ENCODE data around the gene DNAJC15. TPM values are rescaled to one million over a fixed set of nuclear protein-coding genes. Genes with fewer than 3 reads are reported as not detected.

The DNAJC15 gene
- total and polyA plus RNA-seq, 2 of the 8 experiments (the other 6 are each of a cell fraction or from before 2014, with no cell fraction given) = 5.8 to 20.8 TPM

GRCh38 chr13:43086181-43086580 lies 62.8 kb downstream of the DNAJC15 start:
- H3K36me3 ChIP-seq (ENCODE audit: control insufficient read depth in 2 of 4, insufficient read depth in 4 of 4, low read length in 3 of 4) = no peaks in the 10 kb centered on the region; a peak in 3 of 8 replicates
- no peak overlapping the region for H3K56ac ChIP-seq (replicated peaks; ENCODE audit: insufficient read length, low read depth, low read length)
- no peak overlapping the region for H3K4ac ChIP-seq (replicated peaks; ENCODE audit: insufficient read length, low read depth, low read length)
- H2BK120ac ChIP-seq (replicated peaks; ENCODE audit: low read depth, low read length) = no peak overlapping the region
- no peak overlapping the region for H4K91ac ChIP-seq (replicated peaks; ENCODE audit: insufficient read length, low read length)
- no peak overlapping the region for H3K9ac ChIP-seq (replicated peaks in 1 of 4; ENCODE audit: extremely low read depth in 1 of 4, low read depth in 3 of 4, low read length in 3 of 4)
- H3K79me2 ChIP-seq (ENCODE audit: control insufficient read depth in 1 of 2, insufficient read depth in 2 of 2, low read length in 2 of 2) = no peaks in the 10 kb centered on the region
- H2AFZ ChIP-seq (ENCODE audit: low read length) = no peak overlapping the region
- no peaks in the 10 kb centered on the region for H3K23me2 ChIP-seq (ENCODE audit: low read depth, low read length)
- no peak overlapping the region for H3K4me2 ChIP-seq (ENCODE audit: insufficient read depth in 1 of 2, low read depth in 2 of 2, low read length in 2 of 2)
- H3K4me3 ChIP-seq (ENCODE audit: extremely low read depth in 1 of 4, insufficient read depth in 2 of 4, low read depth in 3 of 4, low read length in 4 of 4) = no peak overlapping the region
- no peak overlapping the region for H3K27ac ChIP-seq (ENCODE audit: low read depth, low read length)
- H3K4me1 ChIP-seq (replicated peaks in 1 of 4; ENCODE audit: control insufficient read depth in 3 of 4, insufficient read depth in 4 of 4, low read length in 3 of 4) = no peaks in the 10 kb centered on the region
- H3K18ac ChIP-seq (ENCODE audit: extremely low read depth, low read length) = no peak overlapping the region
- no peak overlapping the region for H3K23ac ChIP-seq (ENCODE audit: insufficient read length)
- H2BK15ac ChIP-seq (ENCODE audit: low read length) = no peak overlapping the region
- H2BK12ac ChIP-seq (ENCODE audit: low read depth, low read length) = no peak overlapping the region
- H2BK20ac ChIP-seq (ENCODE audit: low read length) = no peak overlapping the region
- H4K5ac ChIP-seq (ENCODE audit: insufficient read length, low read depth, low read length) = no peak overlapping the region
- H3K27me3 ChIP-seq (replicated peaks in 1 of 4; ENCODE audit: control insufficient read depth in 3 of 4, extremely low read depth in 1 of 4, insufficient read depth in 3 of 4, low read length in 3 of 4) = no peaks in the 10 kb centered on the region
- no peak overlapping the region for H2AK5ac ChIP-seq (ENCODE audit: low read depth, low read length)
- H3K79me1 ChIP-seq (ENCODE audit: low read depth, low read length) = no peaks in the 10 kb centered on the region
- DNase-seq (ENCODE audit: low read depth in 1 of 2, low spot score in 2 of 2) = no peak
- ChIA-PET CTCF (ENCODE audit: partially characterized antibody) (interaction anchor here (0.7 to 2.9 kb wide), 16 partner anchors 8 to 718 kb away, joined by 3 to 10 read pairs (median 4); no protein-coding TSS in a partner anchor), POLR2A (ENCODE audit: partially characterized antibody) (no interaction called here)
- peaks cover 0 to 3% of the 10 kb centered on the region in 2 experiments; a peak in 2 of 4 replicates for H3K9me3 ChIP-seq (ENCODE audit: insufficient read depth in 2 of 2, low read depth in 1 of 2, low read length in 1 of 2)
- no peak for FAIRE-seq
- no peaks in the 10 kb centered on the region for H4K20me1 ChIP-seq (replicated peaks in 1 of 2; ENCODE audit: control insufficient read depth in 1 of 2, insufficient read depth in 2 of 2, low read length in 2 of 2)
- no peak overlapping the region for H3K14ac ChIP-seq (ENCODE audit: insufficient read length)
- H2BK5ac ChIP-seq (ENCODE audit: low read depth, low read length) = no peak overlapping the region
- H4K8ac ChIP-seq (ENCODE audit: extremely low read depth, insufficient read depth, low read length) = no peak overlapping the region
- no peak for TF ChIP-seq GABPA (IDR thresholded peaks at IDR 0.05; ENCODE audit: borderline replicate concordance, insufficient read depth, low read length)
- no peak for TF ChIP-seq SIRT6 (IDR thresholded peaks at IDR 0.05; ENCODE audit: low read length)
- TF ChIP-seq EGR1 (IDR thresholded peaks at IDR 0.05; ENCODE audit: borderline replicate concordance, low read depth, low read length) = no peak
- TF ChIP-seq JUND (IDR thresholded peaks at IDR 0.05; ENCODE audit: low read length) = no peak
- TF ChIP-seq SRF (IDR thresholded peaks at IDR 0.05; ENCODE audit: low read depth, low read length) = no peak
- no peak for TF ChIP-seq FOSL1 (IDR thresholded peaks at IDR 0.05; ENCODE audit: insufficient read depth, low read depth, low read length)
- TF ChIP-seq SP1 (IDR thresholded peaks at IDR 0.05; ENCODE audit: low read depth, low read length) = no peak
- no peak for TF ChIP-seq NRF1 (IDR thresholded peaks at IDR 0.05; ENCODE audit: low read depth, low read length)
